MM.1S (cell line): ENCODE data around the gene PTPRG.

Experiments
- CTCF ChIP-seq: fragments of 300-600 bp; sonication (generic); IDR thresholded peaks from 2 replicates; pipeline ENCODE4 v1.5.1; 2016; ENCODE audit warnings: antibody characterized with exemption, low read length, mixed read lengths
- EZH2 ChIP-seq: fragments of 300-600 bp; sonication (generic); optimal IDR thresholded peaks from 2 replicates; pipeline ENCODE3; 2017; ENCODE audit warnings: low read depth, mild to moderate bottlenecking, antibody characterized with exemption, low read length, mixed read lengths
- EZH2phosphoT487 ChIP-seq: fragments of 300-600 bp; sonication (generic); IDR thresholded peaks from 2 replicates; pipeline ENCODE4 v1.6.1; 2018; ENCODE audit warnings: antibody characterized with exemption, low read length

DNA sequence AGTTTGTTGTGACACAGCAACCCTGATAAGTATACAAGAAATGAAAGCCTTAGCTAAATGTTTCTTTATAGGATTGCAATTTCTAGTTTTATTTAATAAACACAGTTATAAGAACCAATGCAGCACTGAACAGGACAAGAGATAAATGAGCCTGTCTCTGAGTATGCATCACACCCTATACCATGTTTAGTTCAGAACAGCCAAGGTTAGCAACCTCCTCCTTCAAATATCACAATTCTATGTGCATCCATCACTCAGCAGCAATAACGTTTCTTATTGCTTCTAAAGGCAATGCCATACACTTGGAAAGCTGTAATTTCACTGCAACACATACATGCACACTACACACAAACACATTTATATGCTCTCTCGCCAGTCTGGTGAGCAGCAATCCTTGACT lies 280.6 kb downstream of the PTPRG start:
- TF ChIP-seq CTCF (no peak), EZH2 (no peak), EZH2phosphoT487 (no peak)
